ENCODE measurements around the gene ZNF503. TPM values are rescaled to one million over a fixed set of nuclear protein-coding genes. Genes with fewer than 3 reads are reported as not detected.
"Not testable (repeated sequence)": the region's sequence is repeated elsewhere in the genome, so short reads cannot be mapped to it uniquely, and the experiment has no call there.

Gene ZNF503
- polyA plus RNA-seq, 3 donors from 2014 or later, result 0.05 to 0.09 (median 0.07) TPM

GRCh38 chr10:75390178-75390577 lies 11.4 kb downstream of the ZNF503 start:
- Mint-ChIP-seq H3K27ac (no peak overlapping the region), H3K27me3 (ENCODE audit: low read depth in 3 of 3) (peaks cover 8 to 31% (median 13%) of the 10 kb centered on the region in 3 donors), H3K36me3 (peaks cover 0 to 3% (median 0%) of the 10 kb centered on the region in 3 donors), H3K4me1 (peaks cover 0 to 4% of the 10 kb centered on the region in 2 donors), H3K9me3 (no peaks in the 10 kb centered on the region), H3K4me3 (no peak overlapping the region)
- DNase-seq, result no peak

GRCh38 chr10:75388082-75388481 lies 13.5 kb downstream of the ZNF503 start:
- no peak overlapping the region for H3K4me3 Mint-ChIP-seq
- H3K9me3 Mint-ChIP-seq, result no peaks in the 10 kb centered on the region
- H3K27me3 Mint-ChIP-seq (ENCODE audit: low read depth in 3 of 3), result peaks cover 2 to 23% (median 2%) of the 10 kb centered on the region in 3 donors
- H3K4me1 Mint-ChIP-seq, result no peaks in the 10 kb centered on the region
- no peak for DNase-seq
- no peaks in the 10 kb centered on the region for H3K36me3 Mint-ChIP-seq
- H3K27ac Mint-ChIP-seq, result no peak overlapping the region

- Mint-ChIP-seq H3K36me3 (no peaks in the 10 kb centered on the region), H3K9me3 (no peaks in the 10 kb centered on the region), H3K27ac (no peak overlapping the region), H3K4me3 (no peak overlapping the region), H3K4me1 (no peaks in the 10 kb centered on the region), H3K27me3 (ENCODE audit: low read depth in 3 of 3) (peaks cover 2 to 10% (median 2%) of the 10 kb centered on the region in 3 donors)
- no peak for DNase-seq
Measured at GRCh38 chr10:75386128-75386527, 15.4 kb downstream of the ZNF503 start.

GRCh38 chr10:75379817-75380216 lies 21.7 kb downstream of the ZNF503 start:
- Mint-ChIP-seq H3K4me3 (no peak overlapping the region), H3K27me3 (ENCODE audit: low read depth in 3 of 3) (peaks cover 0 to 3% (median 1%) of the 10 kb centered on the region in 3 donors), H3K9me3 (no peaks in the 10 kb centered on the region), H3K27ac (no peak overlapping the region), H3K36me3 (no peaks in the 10 kb centered on the region), H3K4me1 (no peaks in the 10 kb centered on the region)
- no peak for DNase-seq

GRCh38 chr10:75379212-75379724 lies 22.3 kb downstream of the ZNF503 start:
- Mint-ChIP-seq H3K4me1 (no peaks in the 10 kb centered on the region), H3K27me3 (ENCODE audit: low read depth in 3 of 3) (peaks cover 0 to 2% (median 1%) of the 10 kb centered on the region in 3 donors), H3K27ac (no peak overlapping the region), H3K4me3 (no peak overlapping the region), H3K36me3 (no peaks in the 10 kb centered on the region), H3K9me3 (no peaks in the 10 kb centered on the region)
- no peak for DNase-seq

- H3K36me3 Mint-ChIP-seq, result no peaks in the 10 kb centered on the region
- no peaks in the 10 kb centered on the region for H3K9me3 Mint-ChIP-seq
- H3K4me3 Mint-ChIP-seq, result no peak overlapping the region
- peaks cover 0 to 2% (median 1%) of the 10 kb centered on the region in 3 donors for H3K27me3 Mint-ChIP-seq (ENCODE audit: low read depth in 3 of 3)
- no peak for DNase-seq
- H3K27ac Mint-ChIP-seq, result no peak overlapping the region
- H3K4me1 Mint-ChIP-seq, result no peaks in the 10 kb centered on the region
Measured at GRCh38 chr10:75378379-75378778, 23.2 kb downstream of the ZNF503 start.

- DNase-seq, result no peak
- Mint-ChIP-seq H3K36me3 (no peaks in the 10 kb centered on the region), H3K27me3 (ENCODE audit: low read depth in 3 of 3) (peaks cover 0 to 2% (median 1%) of the 10 kb centered on the region in 3 donors), H3K4me1 (no peaks in the 10 kb centered on the region), H3K27ac (no peak overlapping the region), H3K4me3 (no peak overlapping the region), H3K9me3 (no peaks in the 10 kb centered on the region)
Measured at GRCh38 chr10:75377869-75378268, 23.7 kb downstream of the ZNF503 start.

- H3K4me1 Mint-ChIP-seq, result no peaks in the 10 kb centered on the region
- no peaks in the 10 kb centered on the region for H3K36me3 Mint-ChIP-seq
- no peak overlapping the region for H3K4me3 Mint-ChIP-seq
- no peak for DNase-seq
- no peak overlapping the region for H3K27ac Mint-ChIP-seq
- H3K9me3 Mint-ChIP-seq, result no peaks in the 10 kb centered on the region
- peaks cover 1 to 4% (median 2%) of the 10 kb centered on the region in 3 donors for H3K27me3 Mint-ChIP-seq (ENCODE audit: low read depth in 3 of 3)
Measured at GRCh38 chr10:75375838-75376237, 25.7 kb downstream of the ZNF503 start.

GRCh38 chr10:75371010-75371409 lies 30.6 kb downstream of the ZNF503 start:
- Mint-ChIP-seq H3K9me3 (peaks cover 0 to 3% (median 0%) of the 10 kb centered on the region in 6 donors), H3K27me3 (ENCODE audit: low read depth in 3 of 3) (peaks cover 0 to 4% (median 4%) of the 10 kb centered on the region in 3 donors), H3K27ac (no peak overlapping the region), H3K4me1 (no peaks in the 10 kb centered on the region), H3K36me3 (no peaks in the 10 kb centered on the region), H3K4me3 (no peak overlapping the region)
- DNase-seq, result no peak

GRCh38 chr10:75369838-75370237 lies 31.7 kb downstream of the ZNF503 start:
- DNase-seq; H3K27ac Mint-ChIP-seq; H3K4me3 Mint-ChIP-seq; H3K36me3 Mint-ChIP-seq; H3K9me3 Mint-ChIP-seq; H3K4me1 Mint-ChIP-seq; H3K27me3 Mint-ChIP-seq (ENCODE audit: low read depth in 3 of 3): not testable (repeated sequence)

GRCh38 chr10:75367901-75368300 lies 33.7 kb downstream of the ZNF503 start:
- Mint-ChIP-seq H3K36me3 (no peaks in the 10 kb centered on the region), H3K27ac (no peak overlapping the region), H3K4me3 (no peak overlapping the region), H3K4me1 (no peaks in the 10 kb centered on the region), H3K9me3 (peaks cover 0 to 3% (median 0%) of the 10 kb centered on the region in 6 donors), H3K27me3 (ENCODE audit: low read depth in 3 of 3) (peaks cover 0 to 4% (median 4%) of the 10 kb centered on the region in 3 donors)
- no peak for DNase-seq

- H3K4me3 Mint-ChIP-seq, result no peak overlapping the region
- no peaks in the 10 kb centered on the region for H3K36me3 Mint-ChIP-seq
- peaks cover 0 to 3% (median 0%) of the 10 kb centered on the region in 6 donors for H3K9me3 Mint-ChIP-seq
- H3K27me3 Mint-ChIP-seq (ENCODE audit: low read depth in 3 of 3), result peaks cover 0 to 4% (median 4%) of the 10 kb centered on the region in 3 donors
- no peaks in the 10 kb centered on the region for H3K4me1 Mint-ChIP-seq
- DNase-seq, result no peak
- no peak overlapping the region for H3K27ac Mint-ChIP-seq
Measured at GRCh38 chr10:75367021-75367487, 34.5 kb downstream of the ZNF503 start.

- Mint-ChIP-seq H3K4me3 (no peak overlapping the region), H3K9me3 (peaks cover 0 to 2% (median 0%) of the 10 kb centered on the region in 6 donors), H3K27ac (no peak overlapping the region), H3K36me3 (no peaks in the 10 kb centered on the region), H3K4me1 (no peaks in the 10 kb centered on the region), H3K27me3 (ENCODE audit: low read depth in 3 of 3) (peaks cover 2 to 9% (median 2%) of the 10 kb centered on the region in 3 donors)
- no peak for DNase-seq
Measured at GRCh38 chr10:75363431-75363830, 38.1 kb downstream of the ZNF503 start.

- not testable (repeated sequence) for H3K4me1 Mint-ChIP-seq, H3K4me3 Mint-ChIP-seq, H3K27ac Mint-ChIP-seq, H3K9me3 Mint-ChIP-seq, DNase-seq, H3K36me3 Mint-ChIP-seq
- H3K27me3 Mint-ChIP-seq (ENCODE audit: low read depth in 3 of 3), result peaks cover 4 to 12% (median 5%) of the 10 kb centered on the region in 3 donors
Measured at GRCh38 chr10:75359876-75360275, 41.7 kb downstream of the ZNF503 start.

- Mint-ChIP-seq H3K9me3 (peaks cover 0 to 2% (median 0%) of the 10 kb centered on the region in 6 donors), H3K27me3 (ENCODE audit: low read depth in 3 of 3) (peaks cover 4 to 16% (median 5%) of the 10 kb centered on the region in 3 donors), H3K36me3 (no peaks in the 10 kb centered on the region)
Measured at GRCh38 chr10:75358835-75359421, 42.6 kb downstream of the ZNF503 start.

More at GRCh38 chr10:75358835-75359421, 42.6 kb downstream of the ZNF503 start:
- no peak for DNase-seq
- no peaks in the 10 kb centered on the region for H3K4me1 Mint-ChIP-seq
- no peak overlapping the region for H3K27ac Mint-ChIP-seq
- no peak overlapping the region for H3K4me3 Mint-ChIP-seq

All from immature natural killer cell (primary cell).